K562 (cell line): ENCODE results near the gene CCDC116.

Experiments
- EZH2 ChIP-seq: IDR thresholded peaks from 2 replicates; pipeline ENCODE4 v1.6.1; 2012; ENCODE audit warnings: low read depth, mild to moderate bottlenecking, inconsistent platforms, low read length, borderline replicate concordance
- KLF6 ChIP-seq: fragments of 250-450 bp; sonication (Bioruptor Pico); IDR thresholded peaks from 2 replicates; pipeline ENCODE4 v1.4.0; 2020; ENCODE audit warnings: mild to moderate bottlenecking, moderate library complexity, borderline replicate concordance
- NKRF ChIP-seq: fragments of 450-650 bp; IDR thresholded peaks from 2 replicates; pipeline ENCODE4 v1.6.1; 2016; ENCODE audit warnings: borderline replicate concordance
- ZBTB1 ChIP-seq: sonication (generic); formaldehyde crosslinking; IDR thresholded peaks from 2 replicates; pipeline ENCODE4 v1.8.1; 2023; ENCODE audit warnings: missing genetic modification reagents, low read depth, mild to moderate bottlenecking, borderline replicate concordance
- ZFP91 ChIP-seq: sonication (generic); formaldehyde crosslinking; IDR thresholded peaks from 2 replicates; pipeline ENCODE4 v1.8.0; 2022; ENCODE audit warnings: mild to moderate bottlenecking, missing genetic modification reagents
- ZNF174 ChIP-seq: fragments of 250-450 bp; sonication (Bioruptor Pico); IDR thresholded peaks from 2 replicates; pipeline ENCODE4 v1.4.0; 2020; ENCODE audit warnings: mild to moderate bottlenecking

GRCh38 chr22:21636629-21637218 is 4.2 kb downstream of the CCDC116 start:
- TF ChIP-seq ZFP91 (CRISPR knock-in tag), result no peak
- TF ChIP-seq EZH2, result no peak
- no peak for TF ChIP-seq ZNF174 (CRISPR knock-in tag)
- TF ChIP-seq KLF6 (CRISPR knock-in tag), result no peak
- TF ChIP-seq NKRF, result no peak
- no peak for TF ChIP-seq ZBTB1 (CRISPR knock-in tag)
